HepG2 (cell line): Measurements from ENCODE around the gene ZNF503. TPM values are rescaled to one million over a fixed set of nuclear protein-coding genes. Genes with fewer than 3 reads are reported as not detected.

ENCODE experiments used
- ARNTL ChIP-seq: sonication (generic); formaldehyde crosslinking; IDR thresholded peaks from 2 replicates; pipeline ENCODE4 v1.4.0; 2020; ENCODE audit warnings: mild to moderate bottlenecking, missing genetic modification reagents
- CBFB ChIP-seq: sonication (generic); formaldehyde crosslinking; IDR thresholded peaks from 2 replicates; pipeline ENCODE4 v1.4.0; 2020; ENCODE audit warnings: missing genetic modification reagents
- EZH2 ChIP-seq: conservative IDR thresholded peaks from 2 replicates; pipeline ENCODE4 v1.6.1; 2012; ENCODE audit warnings: mild to moderate bottlenecking, low read depth, low read length, moderate library complexity
- KLF16 ChIP-seq, 2 experiments: sonication (generic) in 1 of 2; formaldehyde crosslinking in 1 of 2; IDR thresholded peaks; 2 replicates each; pipeline versions ENCODE4 v1.6.1 to v1.8.0; 2016 to 2023; ENCODE audit warnings: missing genetic modification reagents in 2 of 2, missing compliant biosample characterization in 1 of 2
- PHF21A ChIP-seq: sonication (generic); formaldehyde crosslinking; IDR thresholded peaks from 2 replicates; pipeline ENCODE4 v1.5.0; 2020; ENCODE audit warnings: mild to moderate bottlenecking, missing genetic modification reagents
- RBFOX2 ChIP-seq: fragments of 200-400 bp; formaldehyde crosslinking; IDR thresholded peaks from 2 replicates; pipeline ENCODE4 v1.6.1; 2017; ENCODE audit warnings: low read depth, mild to moderate bottlenecking, low read length
- RELA ChIP-seq: sonication (generic); formaldehyde crosslinking; IDR thresholded peaks from 2 replicates; pipeline ENCODE4 v1.4.0; 2020; ENCODE audit warnings: missing genetic modification reagents
- SKI ChIP-seq: fragments of 450-650 bp; IDR thresholded peaks from one replicate; pipeline ENCODE4 v1.6.1; 2018; ENCODE audit warnings: mild to moderate bottlenecking; ENCODE audit not compliant: partially characterized antibody
- TFDP2 ChIP-seq: sonication (generic); formaldehyde crosslinking; IDR thresholded peaks from 2 replicates; pipeline ENCODE4 v1.4.0; 2020; ENCODE audit warnings: missing genetic modification reagents
- THAP11 ChIP-seq: IDR thresholded peaks from 2 replicates; pipeline ENCODE4 v1.6.1; 2016; ENCODE audit warnings: missing biosample characterization, missing genetic modification reagents
- TOPORS ChIP-seq: sonication (generic); formaldehyde crosslinking; IDR thresholded peaks from 2 replicates; pipeline ENCODE4 v1.8.0; 2023; ENCODE audit warnings: mild to moderate bottlenecking, missing genetic modification reagents
- ZBTB42 ChIP-seq: sonication (generic); formaldehyde crosslinking; IDR thresholded peaks from 2 replicates; pipeline ENCODE4 v1.5.0; 2020; ENCODE audit warnings: mild to moderate bottlenecking, missing genetic modification reagents
- ZNF160 ChIP-seq: sonication (generic); formaldehyde crosslinking; IDR thresholded peaks from 2 replicates; pipeline ENCODE4 v1.8.0; 2022; ENCODE audit warnings: mild to moderate bottlenecking, inconsistent platforms, missing genetic modification reagents
- ZNF446 ChIP-seq: sonication (generic); formaldehyde crosslinking; IDR thresholded peaks from 2 replicates; pipeline ENCODE4 v1.5.0; 2020; ENCODE audit warnings: mild to moderate bottlenecking, missing genetic modification reagents
- ZNF644 ChIP-seq: IDR thresholded peaks from 2 replicates; pipeline ENCODE4 v1.6.1; 2016; ENCODE audit warnings: low read depth
- ZNF800 ChIP-seq: sonication (generic); formaldehyde crosslinking; IDR thresholded peaks from 2 replicates; pipeline ENCODE4 v1.4.0; 2020; ENCODE audit warnings: missing genetic modification reagents
- polyA plus RNA-seq, 8 experiments: library from polyadenylated mRNA; depleted of rRNA in 3 of 8; stranded (reverse) in 7 of 8; unstranded in 1 of 8; fragments of >200 nt; fragmentation: Illumina TruSeq in 4 of 8; extraction: Trizol in 4 of 8; gene quantifications; 2 replicates each; pipeline versions ENCODE4 v1.2.1 to v1.2.3, GENCODE V29; 2011 to 2016; ENCODE audit warnings: low read depth in 4 of 8, missing spikeins in 1 of 8, mixed read lengths in 1 of 8; ENCODE audit not compliant: insufficient read depth in 1 of 8
- total RNA-seq, 5 experiments: library from RNA; depleted of rRNA; stranded (reverse); fragments of >200 nt; fragmentation: Illumina TruSeq; extraction: Trizol; gene quantifications; 2 replicates each; pipeline ENCODE4 v1.2.3, GENCODE V29; 2016; ENCODE audit warnings: low read depth in 1 of 5
- TF ChIP-seq, protein P1 (sequence below): IDR thresholded peaks from 2 replicates; pipeline ENCODE4 v1.6.1; 2012; ENCODE audit warnings: low read depth, low read length, improper control_type of control experiment
- TF ChIP-seq, protein P2 (sequence below): sonication (generic); formaldehyde crosslinking; IDR thresholded peaks from 2 replicates; pipeline ENCODE4 v1.4.0; 2020; ENCODE audit warnings: missing genetic modification reagents
- TF ChIP-seq, protein P3 (sequence below): IDR thresholded peaks from 2 replicates; pipeline ENCODE4 v1.6.1; 2016; ENCODE audit warnings: missing genetic modification reagents, missing compliant biosample characterization
- TF ChIP-seq, protein P4 (sequence below): IDR thresholded peaks from 2 replicates; pipeline ENCODE4 v1.6.1; 2018; ENCODE audit warnings: missing genetic modification reagents

Gene ZNF503
- total and polyA plus RNA-seq, 2 of the 13 experiments (the other 11 are each of a cell fraction or from before 2014, with no cell fraction given), result 2.7 to 8.3 TPM

GRCh38 chr10:75431180-75432111, 29.9 kb upstream of the ZNF503 start, which contains the start of gene LRMDA (continued):
- TF ChIP-seq ZNF800 (CRISPR knock-in tag) (no peak), THAP11 (CRISPR knock-in tag) (peak; percentile 44; the same call in 1 of the 2 replicates), ARNTL (CRISPR knock-in tag) (peak; percentile 67; the same call in 1 of the 2 replicates), KLF16 (CRISPR knock-in tag; IDR thresholded peaks at IDR 0.05) (peak in 1 of 2 experiments; percentile 34; a peak in 1 of 4 replicates), SKI (peak; percentile 38), ZNF160 (peak; percentile 35; the same call in 1 of the 2 replicates), ZBTB42 (no peak), ZNF446 (CRISPR knock-in tag) (no peak), ZNF644 (CRISPR knock-in tag) (peak; percentile 31; the same call in 1 of the 2 replicates), RELA (peak; percentile 100), CBFB (CRISPR knock-in tag) (peak; percentile 21; the same call in 1 of the 2 replicates), RBFOX2 (peak; percentile 92), TFDP2 (CRISPR knock-in tag) (peak; percentile 42; the same call in 1 of the 2 replicates), PHF21A (CRISPR knock-in tag) (peak; percentile 76), TOPORS (CRISPR knock-in tag) (no peak), EZH2 (no peak)
- TF ChIP-seq, protein P1, sequence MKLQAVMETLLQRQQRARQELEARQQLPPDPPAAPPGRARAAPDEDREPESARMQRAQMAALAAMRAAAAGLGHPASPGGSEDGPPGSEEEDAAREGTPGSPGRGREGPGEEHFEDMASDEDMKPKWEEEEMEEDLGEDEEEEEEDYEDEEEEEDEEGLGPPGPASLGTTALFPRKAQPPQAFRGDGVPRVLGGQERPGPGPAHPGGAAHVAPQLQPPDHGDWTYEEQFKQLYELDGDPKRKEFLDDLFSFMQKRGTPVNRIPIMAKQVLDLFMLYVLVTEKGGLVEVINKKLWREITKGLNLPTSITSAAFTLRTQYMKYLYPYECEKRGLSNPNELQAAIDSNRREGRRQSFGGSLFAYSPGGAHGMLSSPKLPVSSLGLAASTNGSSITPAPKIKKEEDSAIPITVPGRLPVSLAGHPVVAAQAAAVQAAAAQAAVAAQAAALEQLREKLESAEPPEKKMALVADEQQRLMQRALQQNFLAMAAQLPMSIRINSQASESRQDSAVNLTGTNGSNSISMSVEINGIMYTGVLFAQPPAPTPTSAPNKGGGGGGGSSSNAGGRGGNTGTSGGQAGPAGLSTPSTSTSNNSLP, result no peak
- TF ChIP-seq, protein P2, sequence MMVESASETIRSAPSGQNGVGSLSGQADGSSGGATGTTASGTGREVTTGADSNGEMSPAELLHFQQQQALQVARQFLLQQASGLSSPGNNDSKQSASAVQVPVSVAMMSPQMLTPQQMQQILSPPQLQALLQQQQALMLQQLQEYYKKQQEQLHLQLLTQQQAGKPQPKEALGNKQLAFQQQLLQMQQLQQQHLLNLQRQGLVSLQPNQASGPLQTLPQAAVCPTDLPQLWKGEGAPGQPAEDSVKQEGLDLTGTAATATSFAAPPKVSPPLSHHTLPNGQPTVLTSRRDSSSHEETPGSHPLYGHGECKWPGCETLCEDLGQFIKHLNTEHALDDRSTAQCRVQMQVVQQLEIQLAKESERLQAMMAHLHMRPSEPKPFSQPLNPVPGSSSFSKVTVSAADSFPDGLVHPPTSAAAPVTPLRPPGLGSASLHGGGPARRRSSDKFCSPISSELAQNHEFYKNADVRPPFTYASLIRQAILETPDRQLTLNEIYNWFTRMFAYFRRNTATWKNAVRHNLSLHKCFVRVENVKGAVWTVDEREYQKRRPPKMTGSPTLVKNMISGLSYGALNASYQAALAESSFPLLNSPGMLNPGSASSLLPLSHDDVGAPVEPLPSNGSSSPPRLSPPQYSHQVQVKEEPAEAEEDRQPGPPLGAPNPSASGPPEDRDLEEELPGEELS (CRISPR knock-in tag), result peak; percentile 68; the same call in 1 of the 2 replicates
- TF ChIP-seq, protein P3, sequence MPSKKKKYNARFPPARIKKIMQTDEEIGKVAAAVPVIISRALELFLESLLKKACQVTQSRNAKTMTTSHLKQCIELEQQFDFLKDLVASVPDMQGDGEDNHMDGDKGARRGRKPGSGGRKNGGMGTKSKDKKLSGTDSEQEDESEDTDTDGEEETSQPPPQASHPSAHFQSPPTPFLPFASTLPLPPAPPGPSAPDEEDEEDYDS, result peak; percentile 26; the same call in 1 of the 2 replicates
- TF ChIP-seq, protein P4, sequence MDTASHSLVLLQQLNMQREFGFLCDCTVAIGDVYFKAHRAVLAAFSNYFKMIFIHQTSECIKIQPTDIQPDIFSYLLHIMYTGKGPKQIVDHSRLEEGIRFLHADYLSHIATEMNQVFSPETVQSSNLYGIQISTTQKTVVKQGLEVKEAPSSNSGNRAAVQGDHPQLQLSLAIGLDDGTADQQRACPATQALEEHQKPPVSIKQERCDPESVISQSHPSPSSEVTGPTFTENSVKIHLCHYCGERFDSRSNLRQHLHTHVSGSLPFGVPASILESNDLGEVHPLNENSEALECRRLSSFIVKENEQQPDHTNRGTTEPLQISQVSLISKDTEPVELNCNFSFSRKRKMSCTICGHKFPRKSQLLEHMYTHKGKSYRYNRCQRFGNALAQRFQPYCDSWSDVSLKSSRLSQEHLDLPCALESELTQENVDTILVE (CRISPR knock-in tag), result peak; percentile 87
